CD14-positive monocyte (primary cell): Measurements from ENCODE around the gene SPON1. TPM values are rescaled to one million over a fixed set of nuclear protein-coding genes. Genes with fewer than 3 reads are reported as not detected.

Experiments
- DNase-seq, 3 donors: peaks; one replicate each; pipeline ENCODE4 v3.0.0-alpha.2; 2011 to 2022
- H2AFZ ChIP-seq: 2 replicates; pipeline ENCODE4 v1.6.0; 2012; ENCODE audit warnings: mild to moderate bottlenecking, low read depth, low read length, inconsistent platforms; ENCODE audit not compliant: insufficient read depth, poor library complexity, severe bottlenecking
- H3K27ac ChIP-seq, 2 donors: 1 replicate in 1 of 2; 2 replicates in 1 of 2; pipeline ENCODE4 v1.5.1; 2012 to 2013; ENCODE audit warnings: low read length in 2 of 2, control low read depth in 1 of 2, inconsistent platforms in 1 of 2, low read depth in 1 of 2, mild to moderate bottlenecking in 1 of 2
- H3K27me3 ChIP-seq, 2 donors: one replicate each; pipeline versions ENCODE4 v1.6.0 to v1.6.1; 2011 to 2013; ENCODE audit warnings: low read length in 2 of 2; ENCODE audit not compliant: control insufficient read depth in 2 of 2, insufficient read depth in 2 of 2
- H3K36me3 ChIP-seq, 2 donors: replicated peaks in 1 of 2; 1 replicate in 1 of 2; 2 replicates in 1 of 2; pipeline versions ENCODE4 v1.5.1 to v1.6.1; 2012 to 2013; ENCODE audit warnings: low read length in 2 of 2, control low read depth in 1 of 2, inconsistent platforms in 1 of 2, mild to moderate bottlenecking in 1 of 2; ENCODE audit not compliant: insufficient read depth in 2 of 2, control insufficient read depth in 1 of 2
- H3K4me1 ChIP-seq, 2 donors: 1 replicate in 1 of 2; 2 replicates in 1 of 2; pipeline versions ENCODE4 v1.5.1 to v1.6.1; 2012 to 2013; ENCODE audit warnings: low read length in 2 of 2, control low read depth in 1 of 2, inconsistent platforms in 1 of 2, mild to moderate bottlenecking in 1 of 2, moderate library complexity in 1 of 2; ENCODE audit not compliant: insufficient read depth in 2 of 2, control insufficient read depth in 1 of 2
- H3K4me2 ChIP-seq: replicated peaks from 2 replicates; pipeline ENCODE3; 2012; ENCODE audit warnings: low read length, moderate library complexity, mild to moderate bottlenecking; ENCODE audit not compliant: poor library complexity, severe bottlenecking; ENCODE audit errors: extremely low read depth
- H3K4me3 ChIP-seq, 3 experiments: fragments of 200-600 bp in 1 of 3; sonication (generic) in 1 of 3; replicated peaks in 1 of 3; 1 replicate in 2 of 3; 2 replicates in 1 of 3; pipeline ENCODE4 v1.5.1; 2011 to 2013; ENCODE audit warnings: low read length in 3 of 3, mild to moderate bottlenecking in 3 of 3, control low read depth in 2 of 3, low read depth in 2 of 3, inconsistent platforms in 1 of 3, moderate library complexity in 1 of 3
- H3K79me2 ChIP-seq: 2 replicates; pipeline ENCODE4 v1.6.0; 2012; ENCODE audit warnings: mild to moderate bottlenecking, control low read depth, inconsistent platforms, low read length, moderate library complexity; ENCODE audit not compliant: insufficient read depth
- H3K9ac ChIP-seq: 2 replicates; pipeline ENCODE4 v1.6.0; 2017; ENCODE audit warnings: low read length, mild to moderate bottlenecking; ENCODE audit not compliant: insufficient read depth, poor library complexity, severe bottlenecking
- H3K9me3 ChIP-seq, 2 donors: replicated peaks in 1 of 2; 1 replicate in 1 of 2; 2 replicates in 1 of 2; pipeline versions ENCODE4 v1.5.1 to v1.6.1; 2012 to 2013; ENCODE audit warnings: low read length in 2 of 2, control low read depth in 1 of 2; ENCODE audit not compliant: control insufficient read depth in 1 of 2, insufficient read depth in 1 of 2
- H4K20me1 ChIP-seq: 2 replicates; pipeline ENCODE4 v1.6.0; 2012; ENCODE audit warnings: mild to moderate bottlenecking, low read length, control low read depth, moderate library complexity; ENCODE audit not compliant: insufficient read depth
- H3K27ac Mint-ChIP-seq, 7 donors: one replicate each; pipeline ENCODE4 v1.8.0; 2020; ENCODE audit warnings: mild to moderate bottlenecking in 7 of 7, mixed read lengths in 7 of 7, moderate library complexity in 6 of 7, inconsistent platforms in 2 of 7
- H3K27me3 Mint-ChIP-seq, 3 donors: one replicate each; pipeline ENCODE4 v1.8.0; 2021 to 2022; ENCODE audit warnings: low read depth in 3 of 3, mild to moderate bottlenecking in 3 of 3, mixed read lengths in 3 of 3, moderate library complexity in 3 of 3, inconsistent platforms in 1 of 3
- H3K36me3 Mint-ChIP-seq, 2 donors: one replicate each; pipeline ENCODE4 v1.8.0; 2020; ENCODE audit warnings: mixed read lengths in 2 of 2, inconsistent platforms in 1 of 2, mild to moderate bottlenecking in 1 of 2
- H3K4me1 Mint-ChIP-seq: one replicate; pipeline ENCODE4 v1.8.0; 2020; ENCODE audit warnings: mild to moderate bottlenecking, mixed read lengths
- H3K4me3 Mint-ChIP-seq, 2 donors: one replicate each; pipeline ENCODE4 v1.8.0; 2020; ENCODE audit warnings: mild to moderate bottlenecking in 2 of 2, mixed read lengths in 2 of 2, moderate library complexity in 1 of 2
- H3K9me3 Mint-ChIP-seq, 7 donors: one replicate each; pipeline ENCODE4 v1.8.0; 2020 to 2022; ENCODE audit warnings: mixed read lengths in 7 of 7, mild to moderate bottlenecking in 6 of 7, moderate library complexity in 6 of 7, inconsistent platforms in 2 of 7
- WGBS: methylation state at CpG from one replicate; pipeline ENCODE4 v1.1.5; 2013; ENCODE audit warnings: missing lambda C conversion rate; ENCODE audit not compliant: insufficient coverage; 5-methylcytosine and 5-hydroxymethylcytosine counted together
- intact Hi-C, 2 donors: fragments of 100-400 bp; cut with micrococcal nuclease; formaldehyde crosslinking; loops; one replicate each; pipeline versions ENCODE4 v1.15.0 to v1.15.1; 2023
- polyA plus RNA-seq, 3 donors: library from polyadenylated mRNA; depleted of rRNA in 1 of 3; unstranded in 2 of 3; stranded (reverse) in 1 of 3; fragments of 300-500 nt in 2 of 3; fragments of >200 nt in 1 of 3; fragmentation: Illumina TruSeq in 2 of 3; gene quantifications; 1 replicate in 2 of 3; 2 replicates in 1 of 3; pipeline ENCODE4 v1.2.3, GENCODE V29; 2012 to 2021
- TF ChIP-seq, protein P1 (sequence below): fragments of 200-600 bp; IDR thresholded peaks from one replicate; pipeline ENCODE4 v1.8.0; 2022; ENCODE audit warnings: antibody characterized with exemption, mild to moderate bottlenecking

SPON1 gene
- polyA plus RNA-seq, 3 donors, result not detected

DNA sequence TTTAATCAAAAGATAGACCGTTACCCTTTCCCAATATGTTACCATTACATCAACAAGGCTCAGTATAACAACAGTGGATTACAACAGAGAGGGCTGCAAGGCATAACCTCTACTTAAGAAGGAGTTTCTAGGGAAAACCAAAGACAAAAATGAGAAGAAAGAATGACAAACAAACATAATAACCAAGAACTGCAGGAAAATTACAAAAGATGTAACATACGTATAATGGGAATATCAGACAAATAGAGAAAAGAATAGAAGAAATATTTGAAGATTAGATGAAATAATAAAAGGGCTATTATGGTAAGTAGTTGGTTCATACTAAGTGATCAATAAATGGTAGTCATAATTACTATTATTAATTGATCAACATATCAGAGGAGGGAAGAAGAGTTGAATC is 39.1 kb downstream of the SPON1 start:
- intact Hi-C loops, result no loop called here
- no peaks in the 10 kb centered on the region for H3K4me1 ChIP-seq
- H3K9me3 ChIP-seq, result peaks cover 0 to 17% of the 10 kb centered on the region in 2 donors
- H3K36me3 ChIP-seq, result no peaks in the 10 kb centered on the region
- no CpG with 5 or more reads among the region's 2 CpGs for WGBS
- Mint-ChIP-seq H3K27ac (no peak overlapping the region), H3K4me1 (no peaks in the 10 kb centered on the region), H3K27me3 (peaks cover 0 to 2% (median 0%) of the 10 kb centered on the region in 3 donors), H3K4me3 (no peak overlapping the region), H3K36me3 (no peaks in the 10 kb centered on the region), H3K9me3 (peaks cover 10 to 26% (median 15%) of the 10 kb centered on the region in 7 donors)
- no peak for DNase-seq
- H3K79me2 ChIP-seq, result no peaks in the 10 kb centered on the region
- H4K20me1 ChIP-seq, result no peaks in the 10 kb centered on the region
- no peak overlapping the region for H3K4me2 ChIP-seq
- TF ChIP-seq, protein P1, sequence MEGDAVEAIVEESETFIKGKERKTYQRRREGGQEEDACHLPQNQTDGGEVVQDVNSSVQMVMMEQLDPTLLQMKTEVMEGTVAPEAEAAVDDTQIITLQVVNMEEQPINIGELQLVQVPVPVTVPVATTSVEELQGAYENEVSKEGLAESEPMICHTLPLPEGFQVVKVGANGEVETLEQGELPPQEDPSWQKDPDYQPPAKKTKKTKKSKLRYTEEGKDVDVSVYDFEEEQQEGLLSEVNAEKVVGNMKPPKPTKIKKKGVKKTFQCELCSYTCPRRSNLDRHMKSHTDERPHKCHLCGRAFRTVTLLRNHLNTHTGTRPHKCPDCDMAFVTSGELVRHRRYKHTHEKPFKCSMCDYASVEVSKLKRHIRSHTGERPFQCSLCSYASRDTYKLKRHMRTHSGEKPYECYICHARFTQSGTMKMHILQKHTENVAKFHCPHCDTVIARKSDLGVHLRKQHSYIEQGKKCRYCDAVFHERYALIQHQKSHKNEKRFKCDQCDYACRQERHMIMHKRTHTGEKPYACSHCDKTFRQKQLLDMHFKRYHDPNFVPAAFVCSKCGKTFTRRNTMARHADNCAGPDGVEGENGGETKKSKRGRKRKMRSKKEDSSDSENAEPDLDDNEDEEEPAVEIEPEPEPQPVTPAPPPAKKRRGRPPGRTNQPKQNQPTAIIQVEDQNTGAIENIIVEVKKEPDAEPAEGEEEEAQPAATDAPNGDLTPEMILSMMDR, result no peak
- no peak overlapping the region for H2AFZ ChIP-seq
- no peak overlapping the region for H3K9ac ChIP-seq
- H3K27ac ChIP-seq, result no peak overlapping the region
- H3K27me3 ChIP-seq, result no peaks in the 10 kb centered on the region
- no peak overlapping the region for H3K4me3 ChIP-seq

GRCh38 chr11:14007566-14007965 is 45.0 kb downstream of the SPON1 start:
- no peaks in the 10 kb centered on the region for H3K4me1 Mint-ChIP-seq
- intact Hi-C loops, result no loop called here
- WGBS, result 90% methylated on average over 6 of the region's 6 CpGs
- H3K36me3 Mint-ChIP-seq, result no peaks in the 10 kb centered on the region
- DNase-seq, result no peak
- peaks cover 0 to 3% (median 1%) of the 10 kb centered on the region in 3 donors for H3K27me3 Mint-ChIP-seq
- Histone ChIP-seq H3K27ac (no peak overlapping the region), H4K20me1 (no peaks in the 10 kb centered on the region), H3K4me2 (no peak overlapping the region), H3K27me3 (no peaks in the 10 kb centered on the region), H3K4me3 (no peak overlapping the region), H3K9ac (no peak overlapping the region), H3K36me3 (no peaks in the 10 kb centered on the region), H3K9me3 (peaks cover 0 to 7% of the 10 kb centered on the region in 2 donors), H3K79me2 (no peaks in the 10 kb centered on the region), H2AFZ (no peak overlapping the region), H3K4me1 (no peaks in the 10 kb centered on the region)
- TF ChIP-seq, protein P1, result no peak
- no peak overlapping the region for H3K4me3 Mint-ChIP-seq
- peaks cover 4 to 14% (median 5%) of the 10 kb centered on the region in 7 donors for H3K9me3 Mint-ChIP-seq
- no peak overlapping the region for H3K27ac Mint-ChIP-seq
